ENCODE data around the gene EFCAB11. TPM values are rescaled to one million over a fixed set of nuclear protein-coding genes. Genes with fewer than 3 reads are reported as not detected.

The EFCAB11 gene
- total and polyA plus RNA-seq, 2 of the 8 experiments (the other 6 are each of a cell fraction or from before 2014, with no cell fraction given) = 6.8 to 12.8 TPM

Other genes starting within 250 kb of the EFCAB11 start
- gene TDP1, start 1.2 kb upstream of the EFCAB11 start, total RNA-seq (2021; fragmentation: NEBNext Ultra II Directional; extraction: Animal tissue kit (Norgen Biotek cat#: 25700)) = 58.1 and 69.9 TPM in 2 replicates
- gene TDP1, start 1.2 kb upstream of the EFCAB11 start, polyA plus RNA-seq (2011; rRNA removed) = 26.8 and 32.2 TPM in 2 replicates
- 0.48 and 0.69 TPM in 2 replicates for gene KCNK13, start 107.3 kb upstream of the EFCAB11 start, total RNA-seq (2021; fragmentation: NEBNext Ultra II Directional; extraction: Animal tissue kit (Norgen Biotek cat#: 25700))
- 0.39 and 0.46 TPM in 2 replicates for gene KCNK13, start 107.3 kb upstream of the EFCAB11 start, polyA plus RNA-seq (2011; rRNA removed)